T follicular helper cell (primary cell): ENCODE measurements around the gene C19orf53.
"Not testable (repeated sequence)": the region's sequence is repeated elsewhere in the genome, so short reads cannot be mapped to it uniquely, and the experiment has no call there.

Source experiments
- DNase-seq: peaks from one replicate; pipeline ENCODE4 v3.0.0-alpha.2; 2020; ENCODE audit warnings: low read depth
- total RNA-seq, 2 experiments: gene quantifications; one replicate each; lab custom pipeline; 2026; lab: John Stamatoyannopoulos, UW

C19orf53 gene
- total RNA-seq = 41.7 to 51.8 reads per million in 2 experiments

- peak; percentile 80 for DNase-seq
Observed at GRCh38 chr19:13774217-13775191, at the start of gene C19orf53. TSS of gene C19orf53 (plus strand) at chr19:13774456. CDS start at chr19:13774478, 22 bp downstream.

- DNase-seq = no peak
Observed at GRCh38 chr19:13726323-13726722, 47.9 kb upstream of the C19orf53 start.

- no peak for DNase-seq
Observed at GRCh38 chr19:13727798-13728197, 46.5 kb upstream of the C19orf53 start.

GRCh38 chr19:13729859-13730258 is 44.4 kb upstream of the C19orf53 start:
- DNase-seq = no peak

GRCh38 chr19:13731147-13731964 is 42.9 kb upstream of the C19orf53 start:
- DNase-seq = peak; percentile 91

- no peak for DNase-seq
Observed at GRCh38 chr19:13732337-13732736, 41.9 kb upstream of the C19orf53 start.

- no peak for DNase-seq
Observed at GRCh38 chr19:13734751-13735150, 39.5 kb upstream of the C19orf53 start.

GRCh38 chr19:13738073-13738472 is 36.2 kb upstream of the C19orf53 start:
- DNase-seq = no peak

- no peak for DNase-seq
Observed at GRCh38 chr19:13741893-13742292, 32.4 kb upstream of the C19orf53 start.

- no peak for DNase-seq
Observed at GRCh38 chr19:13742756-13743155, 31.5 kb upstream of the C19orf53 start.

- no peak for DNase-seq
Observed at GRCh38 chr19:13744174-13744573, 30.1 kb upstream of the C19orf53 start.

GRCh38 chr19:13747098-13747453 is 27.2 kb upstream of the C19orf53 start:
- no peak for DNase-seq

- no peak for DNase-seq
Observed at GRCh38 chr19:13748169-13748828, 26.0 kb upstream of the C19orf53 start.

GRCh38 chr19:13751436-13751835 is 22.8 kb upstream of the C19orf53 start:
- DNase-seq = no peak

- not testable (repeated sequence) for DNase-seq
Observed at GRCh38 chr19:13753622-13754021, 20.6 kb upstream of the C19orf53 start.

GRCh38 chr19:13756210-13756609 is 18.0 kb upstream of the C19orf53 start:
- DNase-seq = no peak

- DNase-seq = no peak
Observed at GRCh38 chr19:13757805-13758772, 16.2 kb upstream of the C19orf53 start.

GRCh38 chr19:13758795-13759194 is 15.5 kb upstream of the C19orf53 start:
- no peak for DNase-seq

- no peak for DNase-seq
Observed at GRCh38 chr19:13761423-13761822, 12.8 kb upstream of the C19orf53 start.

- DNase-seq = no peak
Observed at GRCh38 chr19:13762635-13763235, 11.5 kb upstream of the C19orf53 start.
